Activated CD4-positive, alpha-beta T cell treated with anti-CD3 and anti-CD28 coated beads, Interleukin-2, amount 50 U/mL, for 48 hours (primary cell): ENCODE results near the gene SPG7.

ENCODE experiments used
- DNase-seq, 2 experiments: peaks; one replicate each; pipeline ENCODE4 v3.0.0-alpha.2; 2020

The SPG7 gene

DNA sequence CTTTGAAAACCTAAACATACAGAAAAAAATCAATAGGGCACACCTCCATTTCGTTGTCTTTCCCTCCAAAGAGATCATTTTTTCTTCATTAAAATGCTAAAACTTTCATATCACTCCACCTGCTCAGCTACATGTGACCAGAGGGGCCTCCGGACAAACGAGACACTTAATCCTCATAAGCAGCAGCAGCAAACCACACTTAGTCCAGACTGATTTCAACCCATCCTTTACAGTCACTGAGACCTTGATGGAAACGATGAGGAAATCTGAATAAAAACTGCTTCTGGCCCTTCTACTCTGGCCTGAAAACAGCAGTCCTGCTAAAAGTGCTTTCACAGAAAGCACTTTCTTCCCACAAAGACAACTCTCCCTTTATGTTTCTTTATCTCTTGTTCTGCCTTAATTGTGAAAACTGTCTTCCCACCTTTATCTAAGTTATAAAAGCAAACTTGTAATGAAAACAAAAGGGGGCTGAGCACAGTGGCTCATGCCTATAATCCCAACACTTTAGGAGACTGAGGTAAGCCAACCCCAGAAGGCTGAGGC is 22.4 kb upstream of the SPG7 start:
- no peak for DNase-seq

DNA sequence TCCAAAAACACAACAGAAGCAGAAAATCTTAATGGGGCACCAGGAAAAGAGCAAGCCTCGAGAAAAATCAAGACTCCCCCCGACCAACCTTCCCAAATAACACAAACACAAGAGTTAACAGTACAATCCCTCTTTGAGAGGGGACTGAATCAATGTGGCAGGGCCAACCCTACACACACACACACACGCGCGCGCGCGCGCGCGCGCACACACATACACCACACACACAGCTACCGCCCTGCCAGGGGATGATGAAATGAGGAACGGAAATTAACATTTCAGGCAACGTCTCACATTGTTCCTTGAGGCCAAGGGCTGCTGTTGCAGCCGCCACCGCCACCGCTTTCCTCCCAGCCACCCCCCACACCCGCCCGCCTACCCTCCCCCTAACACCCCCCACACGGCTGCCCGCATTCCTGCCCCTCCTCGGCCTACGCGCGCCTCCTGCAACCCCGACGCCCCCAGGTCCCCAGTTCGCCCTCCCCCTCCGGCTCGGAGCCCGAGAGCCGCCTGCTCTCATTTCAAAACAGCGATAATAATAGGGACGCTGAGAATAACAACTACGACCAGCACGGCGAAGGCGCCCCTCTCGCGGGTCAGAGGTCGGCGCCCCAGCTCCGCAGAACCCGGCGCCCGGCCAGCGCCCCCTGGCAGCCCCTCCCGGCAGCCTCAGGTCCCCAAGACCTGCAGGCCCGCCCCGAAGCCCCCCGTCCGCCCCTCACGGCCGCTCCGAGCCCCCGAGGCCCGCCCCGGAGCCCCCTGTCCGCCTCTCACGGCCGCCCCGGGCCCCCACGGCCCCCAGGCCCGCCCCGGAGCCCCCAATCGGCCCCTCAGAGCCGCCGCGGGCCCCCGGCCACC is 18.9 kb upstream of the SPG7 start:
- peak; percentile 80 to 82 for DNase-seq

GRCh38 chr16:89489898-89490438 is 18.2 kb upstream of the SPG7 start:
- DNase-seq: no peak

GRCh38 chr16:89490439-89491237 is 17.6 kb upstream of the SPG7 start, which contains the start of gene ANKRD11:
Gene ANKRD11 (minus strand): TSS chr16:89490561. CDS start chr16:89317019, 173,542 bp downstream.
- peak; percentile 97 to 98 for DNase-seq

GRCh38 chr16:89491238-89491869 is 16.8 kb upstream of the SPG7 start:
- DNase-seq: no peak

GRCh38 chr16:89491974-89492687 is 16.1 kb upstream of the SPG7 start:
- DNase-seq: no peak

DNA sequence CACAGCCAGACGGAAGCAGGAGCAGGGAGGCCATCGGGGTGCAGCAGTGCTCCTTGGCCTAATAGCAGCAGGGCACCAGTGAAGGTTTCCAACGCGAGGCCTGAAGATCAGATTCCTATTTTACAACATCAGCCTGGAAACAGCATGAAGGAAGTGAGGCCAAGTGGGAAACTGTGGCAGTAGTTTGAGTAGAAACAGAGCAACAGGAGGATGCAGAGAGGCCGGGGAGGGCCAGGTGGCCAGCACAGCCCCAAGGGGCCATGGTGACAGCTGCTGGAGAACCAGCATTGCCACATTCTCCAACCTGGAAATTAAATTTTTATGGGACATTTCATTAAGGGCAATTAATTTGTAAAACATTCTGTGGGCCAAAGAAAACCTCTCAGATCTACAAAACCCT is 14.4 kb upstream of the SPG7 start:
- no peak for DNase-seq

DNA sequence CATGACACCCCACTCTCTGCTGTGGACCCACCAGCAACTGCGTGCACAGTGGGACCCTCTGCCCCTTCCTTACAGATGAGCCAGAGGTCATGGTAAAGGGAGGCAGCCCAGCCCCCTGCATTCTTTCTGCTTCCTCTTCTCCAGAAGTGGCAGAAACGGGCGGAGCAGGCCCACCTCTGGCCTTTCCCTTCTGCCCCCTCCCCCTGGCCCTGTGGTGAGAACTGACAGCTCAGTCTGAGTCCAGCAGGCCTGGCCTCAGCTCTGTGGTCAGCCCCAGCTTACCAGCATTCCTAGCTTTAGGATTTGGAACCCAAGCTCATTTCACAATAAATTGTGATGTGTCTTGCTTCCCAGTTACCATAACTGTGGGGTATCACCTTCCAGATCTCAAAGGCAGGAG is 13.1 kb upstream of the SPG7 start:
- no peak for DNase-seq

DNA sequence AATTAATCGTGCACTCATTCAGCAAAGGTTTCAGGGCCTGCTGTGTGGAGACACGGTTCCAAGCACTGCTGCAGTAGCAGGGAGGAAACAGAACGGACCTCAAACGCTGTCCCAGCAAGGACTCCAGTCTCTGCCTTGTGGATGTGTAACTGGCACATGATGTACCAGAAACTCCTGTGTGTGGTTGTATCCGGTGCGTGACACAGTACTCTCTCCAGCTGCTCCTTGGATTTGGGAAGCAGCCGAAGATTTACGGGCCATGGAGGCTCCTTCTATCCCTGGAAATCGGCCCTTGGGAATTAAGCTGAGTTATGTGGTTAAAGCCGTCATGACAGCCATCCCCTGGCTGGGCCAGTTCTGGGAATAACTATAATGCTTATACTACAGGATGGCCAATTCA is 9.4 kb upstream of the SPG7 start:
- no peak for DNase-seq

GRCh38 chr16:89499767-89500166 is 8.4 kb upstream of the SPG7 start:
- no peak for DNase-seq

- no peak for DNase-seq
Observed at GRCh38 chr16:89502081-89502843, 5.9 kb upstream of the SPG7 start.

GRCh38 chr16:89504091-89504490 is 4.1 kb upstream of the SPG7 start:
- DNase-seq: no peak

DNA sequence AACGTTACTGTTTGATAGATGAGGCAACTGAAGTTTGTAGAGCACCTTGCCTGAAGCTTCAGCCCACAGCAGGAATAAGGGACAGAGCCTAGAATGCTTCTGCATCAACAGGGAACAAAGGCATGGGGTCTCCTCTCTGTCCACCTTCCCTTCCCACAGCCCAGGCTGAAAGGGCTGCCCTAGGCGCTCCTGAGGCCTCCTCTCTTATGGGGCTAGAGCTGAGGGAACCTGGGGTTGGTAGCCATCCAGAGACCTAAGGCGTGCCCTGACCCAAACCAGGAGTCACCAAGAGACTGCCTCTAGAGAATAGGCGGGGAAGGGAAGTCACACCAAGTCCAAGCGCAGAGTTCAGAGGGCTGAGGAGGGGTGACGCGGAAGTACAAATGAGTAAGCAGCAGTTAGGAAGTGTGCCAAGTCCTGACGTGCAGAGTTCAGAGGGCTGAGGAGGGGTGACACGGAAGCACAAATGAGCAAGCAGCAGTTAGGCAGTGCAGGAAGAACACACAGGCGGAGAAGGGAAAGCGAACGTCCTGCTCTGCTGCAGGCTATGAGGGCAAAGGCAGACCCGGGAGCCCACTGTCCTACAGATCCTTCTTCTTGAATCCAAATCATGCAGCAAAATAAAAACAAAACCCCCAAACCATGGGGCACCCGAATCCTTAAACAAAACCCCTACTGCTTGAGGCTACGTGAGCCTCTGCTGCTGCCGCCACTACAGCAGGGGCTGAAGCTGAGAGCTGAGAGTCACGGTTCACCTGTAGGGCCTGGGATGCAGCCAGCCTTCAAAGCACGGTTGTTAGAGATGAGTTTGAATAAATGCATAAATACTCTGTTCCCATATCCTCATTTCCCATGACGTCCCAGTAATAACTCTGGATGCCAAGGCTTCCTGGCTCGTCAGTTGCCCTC is 2.7 kb upstream of the SPG7 start:
- DNase-seq: peak; percentile 88 to 93

DNA sequence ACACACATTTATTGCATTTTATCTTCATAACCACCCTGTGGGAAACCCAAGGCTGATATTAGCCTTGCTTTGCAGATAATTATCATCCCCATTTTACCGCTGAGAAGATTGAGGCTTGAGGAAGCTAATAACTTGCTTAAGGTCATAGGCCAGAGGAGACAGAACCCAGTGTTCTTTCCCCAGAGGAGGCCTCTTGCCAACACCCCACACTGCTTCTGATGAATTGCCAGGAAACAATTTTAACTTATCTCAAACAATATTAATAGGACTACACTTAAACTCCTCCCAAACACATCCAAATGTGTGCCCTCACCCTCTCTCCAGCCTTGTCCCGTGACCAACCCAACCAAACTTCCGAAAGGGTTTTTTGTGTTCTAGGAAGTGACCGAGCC is 2.1 kb upstream of the SPG7 start:
- no peak for DNase-seq

DNA sequence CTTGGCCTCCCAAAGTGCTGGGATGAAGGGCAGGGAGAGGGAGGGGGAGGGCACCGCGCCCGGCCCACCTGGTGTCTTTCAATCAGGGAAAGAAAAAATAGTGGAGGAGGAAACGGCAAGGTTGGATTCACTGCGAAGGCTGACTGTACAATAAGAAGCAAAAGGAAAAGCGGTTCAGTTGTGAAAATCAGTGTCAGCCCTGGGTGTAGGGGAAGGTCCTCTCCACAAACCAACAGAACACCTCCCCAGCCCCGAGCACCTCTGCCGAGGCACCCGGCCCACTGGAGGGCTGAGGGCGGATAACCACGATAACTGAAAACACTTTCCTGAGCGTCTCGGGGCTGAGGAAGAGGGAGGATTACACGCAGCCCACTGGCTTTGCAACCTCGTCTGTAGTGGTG is 1.4 kb upstream of the SPG7 start:
- peak in 1 of 2 experiments; percentile 32 for DNase-seq

DNA sequence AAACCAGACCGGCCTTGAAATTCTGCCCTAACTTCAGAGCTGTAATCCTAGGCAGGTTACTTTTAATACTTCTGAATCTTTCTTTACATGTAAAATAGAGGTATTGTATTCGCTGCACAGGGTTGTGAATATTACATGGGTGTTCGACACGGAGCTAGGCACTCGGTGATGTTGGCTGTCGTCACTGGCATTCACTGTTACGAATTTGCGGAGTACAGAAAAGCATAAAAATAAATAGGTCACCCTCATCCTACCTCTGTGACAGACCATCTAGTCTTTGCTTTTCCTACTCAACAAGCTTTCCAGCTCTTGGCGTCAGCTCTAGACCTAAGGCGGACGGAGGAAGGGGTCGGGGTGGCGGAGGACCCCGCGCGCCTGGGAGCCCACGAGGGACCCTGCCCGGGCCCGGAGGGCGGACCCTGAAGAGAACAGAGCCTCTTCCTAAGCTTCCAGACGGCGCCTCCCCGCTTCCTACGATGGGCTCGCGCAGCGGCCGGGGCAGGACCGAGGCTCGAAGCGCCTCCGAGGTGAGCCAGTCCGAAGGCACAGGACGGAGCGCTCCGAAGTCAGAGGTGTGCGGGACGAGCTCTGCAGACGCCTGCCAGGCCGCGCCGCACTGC is 879 bp upstream of the SPG7 start:
- peak in 1 of 2 experiments; percentile 23 for DNase-seq

- DNase-seq: no peak
Observed at GRCh38 chr16:89510526-89510925, 2.3 kb downstream of the SPG7 start.

DNA sequence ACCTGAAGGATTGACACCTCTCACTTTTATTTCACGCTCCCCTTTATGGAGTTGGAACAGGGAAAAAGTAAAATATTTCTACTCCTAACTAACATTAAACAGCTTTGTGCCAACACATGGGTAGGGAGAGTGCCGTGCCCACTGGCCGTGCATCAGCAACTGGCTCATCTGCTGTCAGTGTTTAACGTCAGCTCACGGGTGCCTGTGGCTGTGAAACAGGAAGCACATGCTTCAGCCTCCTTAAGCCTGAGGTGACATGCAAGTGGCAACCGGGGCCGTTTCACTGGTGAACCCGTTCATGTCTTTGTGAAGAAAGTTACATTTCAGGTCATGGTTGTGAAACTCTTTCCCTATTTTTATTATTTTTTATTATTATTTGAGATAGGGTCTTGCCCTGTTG is 3.2 kb downstream of the SPG7 start:
- DNase-seq: no peak

GRCh38 chr16:89512453-89512852 is 4.2 kb downstream of the SPG7 start:
- DNase-seq: no peak

DNA sequence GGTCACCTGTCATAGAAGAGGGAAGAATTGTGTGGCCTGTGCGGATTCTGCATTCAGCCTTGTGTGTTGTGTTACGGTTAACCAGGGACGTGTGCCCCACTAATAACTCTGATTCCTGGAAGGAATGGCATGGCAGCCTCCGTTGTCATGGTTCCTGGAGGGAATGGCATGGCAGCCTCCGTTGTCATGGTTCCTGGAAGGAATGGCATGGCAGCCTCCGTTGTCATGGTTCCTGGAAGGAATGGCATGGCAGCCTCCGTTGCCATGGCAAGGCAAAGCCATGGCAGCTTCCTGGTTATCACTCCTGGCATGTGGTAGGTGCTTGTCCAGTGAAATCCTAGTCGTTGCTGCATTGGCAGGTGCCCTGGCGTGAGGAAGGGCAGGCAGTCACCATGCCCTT is 8.9 kb downstream of the SPG7 start:
- DNase-seq: no peak
